SK-N-SH (cell line): ENCODE data around the gene HDAC7. TPM values are rescaled to one million over a fixed set of nuclear protein-coding genes. Genes with fewer than 3 reads are reported as not detected.

ENCODE experiments used
- CTCF ChIA-PET: fragments of 300-600, 350-600 bp; formaldehyde crosslinking; extraction: SDS; loops from one replicate; lab custom pipeline; 2021; lab: Yijun Ruan, JAX
- POLR2A ChIA-PET: fragments of 350-600 bp; sonication (Branson Sonifier 250); formaldehyde crosslinking; extraction: SDS; loops from one replicate; lab custom pipeline; 2020; ENCODE audit warnings: antibody characterized with exemption, inconsistent platforms; lab: Yijun Ruan, JAX
- DNase-seq: peaks from one replicate; pipeline ENCODE4 v3.0.0; 2012
- H2AFZ ChIP-seq: fragments of 200-600 bp; sonication (generic); 2 replicates; pipeline ENCODE4 v1.8.1; 2016; ENCODE audit warnings: antibody characterized with exemption, mild to moderate bottlenecking, low read depth
- H3F3A ChIP-seq: fragments of 200-600 bp; sonication (generic); replicated peaks from 2 replicates; pipeline ENCODE3; 2016; ENCODE audit warnings: antibody characterized with exemption, mild to moderate bottlenecking; ENCODE audit not compliant: insufficient read depth
- H3K27ac ChIP-seq, 2 experiments: fragments of 200-500 bp in 1 of 2; fragments of 200-600 bp in 1 of 2; sonication (Bioruptor generic) in 1 of 2; sonication (generic), shearing (Covaris generic) in 1 of 2; 2 replicates each; pipeline versions ENCODE4 v1.5.1 to v1.6.1; 2014 to 2016; ENCODE audit warnings: low read depth in 2 of 2, inconsistent platforms in 1 of 2, low read length in 1 of 2, mild to moderate bottlenecking in 1 of 2, mixed read lengths in 1 of 2
- H3K27me3 ChIP-seq: fragments of 200-600 bp; sonication (generic), shearing (Covaris generic); 2 replicates; pipeline ENCODE4 v1.6.1; 2016; ENCODE audit warnings: mixed run types; ENCODE audit not compliant: insufficient read depth
- H3K36me3 ChIP-seq, 2 experiments: fragments of 200-500 bp in 1 of 2; fragments of 200-600 bp in 1 of 2; sonication (Bioruptor generic) in 1 of 2; sonication (generic) in 1 of 2; replicated peaks in 1 of 2; 2 replicates each; pipeline versions ENCODE3 to v1.5.1; 2014 to 2016; ENCODE audit warnings: low read length in 1 of 2, mild to moderate bottlenecking in 1 of 2; ENCODE audit not compliant: insufficient read depth in 2 of 2, control insufficient read depth in 1 of 2
- H3K4me1 ChIP-seq, 2 experiments: fragments of 200-500 bp in 1 of 2; fragments of 200-600 bp in 1 of 2; sonication (Bioruptor generic) in 1 of 2; sonication (generic), shearing (Covaris generic) in 1 of 2; 2 replicates each; pipeline versions ENCODE4 v1.5.1 to v1.6.1; 2014 to 2016; ENCODE audit warnings: low read depth in 1 of 2, low read length in 1 of 2, mixed run types in 1 of 2; ENCODE audit not compliant: insufficient read depth in 2 of 2, control insufficient read depth in 1 of 2
- H3K4me2 ChIP-seq: fragments of 200-600 bp; sonication (generic), shearing (Covaris generic); 2 replicates; pipeline ENCODE4 v1.6.1; 2017; ENCODE audit warnings: mixed run types
- H3K4me3 ChIP-seq, 2 experiments: fragments of 200-500 bp in 1 of 2; fragments of 200-600 bp in 1 of 2; sonication (Bioruptor generic) in 1 of 2; sonication (generic), shearing (Covaris generic) in 1 of 2; 2 replicates each; pipeline versions ENCODE4 v1.5.1 to v1.8.1; 2014 to 2016; ENCODE audit warnings: low read depth in 2 of 2, inconsistent platforms in 1 of 2, low read length in 1 of 2, mild to moderate bottlenecking in 1 of 2, mixed read lengths in 1 of 2, moderate library complexity in 1 of 2
- H3K79me2 ChIP-seq: fragments of 200-600 bp; sonication (generic); 2 replicates; pipeline ENCODE4 v1.8.1; 2017; ENCODE audit warnings: mild to moderate bottlenecking; ENCODE audit not compliant: insufficient read depth
- H3K9ac ChIP-seq: fragments of 200-600 bp; sonication (generic); 2 replicates; pipeline ENCODE4 v1.6.1; 2017; ENCODE audit warnings: mixed run types
- H3K9me2 ChIP-seq: fragments of 200-600 bp; sonication (generic); 2 replicates; pipeline ENCODE4 v1.6.1; 2017; ENCODE audit warnings: mixed run types
- H3K9me3 ChIP-seq: fragments of 200-600 bp; sonication (generic); 2 replicates; pipeline ENCODE4 v1.6.1; 2017; ENCODE audit warnings: mixed run types, mild to moderate bottlenecking, moderate library complexity
- H4K20me1 ChIP-seq: fragments of 200-600 bp; sonication (generic); 2 replicates; pipeline ENCODE4 v1.6.1; 2017; ENCODE audit warnings: mild to moderate bottlenecking, mixed run types; ENCODE audit not compliant: insufficient read depth
- ELF1 ChIP-seq: IDR thresholded peaks from 2 replicates; pipeline ENCODE4 v1.4.0; 2012
- EP300 ChIP-seq, 2 experiments: IDR thresholded peaks; 2 replicates each; pipeline versions ENCODE4 v1.4.0 to v1.6.1; 2012; ENCODE audit warnings: borderline replicate concordance in 1 of 2, low read depth in 1 of 2, low read length in 1 of 2
- EZH2phosphoT487 ChIP-seq: fragments of 200-600 bp; sonication (generic); IDR thresholded peaks from 2 replicates; pipeline ENCODE4 v1.6.1; 2017; ENCODE audit warnings: low read depth, mixed run types, mild to moderate bottlenecking, antibody characterized with exemption, moderate library complexity, borderline replicate concordance
- GABPA ChIP-seq: IDR thresholded peaks from 2 replicates; pipeline ENCODE4 v1.4.0; 2012; ENCODE audit warnings: low read depth, mild to moderate bottlenecking
- GATA2 ChIP-seq: sonication (generic); formaldehyde crosslinking; IDR thresholded peaks from 2 replicates; pipeline ENCODE4 v1.5.0; 2020; ENCODE audit warnings: mild to moderate bottlenecking, missing genetic modification reagents
- JUND ChIP-seq: IDR thresholded peaks from 2 replicates; pipeline ENCODE4 v1.4.0; 2012
- MEF2A ChIP-seq: IDR thresholded peaks from 2 replicates; pipeline ENCODE4 v1.4.0; 2012; ENCODE audit warnings: low read depth, borderline replicate concordance
- MXI1 ChIP-seq: IDR thresholded peaks from 2 replicates; pipeline ENCODE4 v1.6.1; 2012; ENCODE audit warnings: mild to moderate bottlenecking, low read depth, low read length, improper control_type of control experiment
- POLR2AphosphoS5 ChIP-seq: IDR thresholded peaks from 2 replicates; pipeline ENCODE4 v1.6.1; 2012; ENCODE audit warnings: low read depth, low read length
- RAD21 ChIP-seq: IDR thresholded peaks from 2 replicates; pipeline ENCODE4 v1.6.1; 2012; ENCODE audit warnings: mild to moderate bottlenecking, low read length
- SIN3A ChIP-seq: IDR thresholded peaks from 2 replicates; pipeline ENCODE4 v1.6.1; 2012; ENCODE audit warnings: low read depth, mild to moderate bottlenecking, low read length, moderate library complexity, borderline replicate concordance
- TCF12 ChIP-seq: IDR thresholded peaks from 2 replicates; pipeline ENCODE4 v1.4.0; 2012
- WGBS: methylation state at CpG from one replicate; pipeline ENCODE4 v1.1.6; 2017; ENCODE audit warnings: low lambda C conversion rate; 5-methylcytosine and 5-hydroxymethylcytosine counted together
- polyA plus RNA-seq, 3 experiments: library from polyadenylated mRNA; depleted of rRNA; stranded (reverse); fragments of >200 nt; gene quantifications; 2 replicates each; pipeline ENCODE4 v1.2.3, GENCODE V29; 2012
- TF ChIP-seq, protein P1 (sequence below): IDR thresholded peaks from 2 replicates; pipeline ENCODE4 v1.4.0; 2012; ENCODE audit warnings: low read depth, borderline replicate concordance
- TF ChIP-seq, protein P2 (sequence below): IDR thresholded peaks from 2 replicates; pipeline ENCODE4 v1.4.0; 2012; ENCODE audit warnings: low read depth
- TF ChIP-seq, protein P3 (sequence below): IDR thresholded peaks from 2 replicates; pipeline ENCODE4 v1.4.0; 2012; ENCODE audit warnings: low read depth, borderline replicate concordance
- TF ChIP-seq, protein P4 (sequence below): fragments of 150-350 bp; IDR thresholded peaks from 2 replicates; pipeline ENCODE4 v1.6.1; 2017; ENCODE audit warnings: antibody characterized with exemption, low read length, low read depth, borderline replicate concordance
- TF ChIP-seq, protein P5 (sequence below): IDR thresholded peaks from 2 replicates; pipeline ENCODE4 v1.6.1; 2012; ENCODE audit warnings: mild to moderate bottlenecking, low read depth, low read length, moderate library complexity

Gene HDAC7
- polyA plus RNA-seq, 1 of the 3 experiments (the other 2 are of a cell fraction): 51.0 TPM

DNA sequence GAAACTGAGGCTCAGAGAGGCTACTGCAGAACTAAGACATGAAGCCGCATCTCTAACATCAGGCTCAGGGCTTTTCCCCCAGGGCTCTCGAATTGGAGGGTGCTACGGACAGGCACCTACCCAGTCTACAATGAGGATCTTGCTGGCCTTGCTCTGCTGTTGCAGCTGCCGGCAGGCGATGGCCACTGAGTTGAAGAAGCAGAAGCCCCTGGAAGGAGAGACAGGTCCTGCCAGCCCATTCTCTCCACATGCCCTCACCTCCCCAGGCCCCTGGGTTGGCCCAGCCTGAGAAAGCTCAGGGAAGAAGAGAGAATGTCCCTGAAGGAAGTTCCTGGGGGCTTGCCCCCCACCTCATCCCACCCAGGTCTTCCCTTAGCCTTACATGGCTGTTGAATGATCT is 30.6 kb downstream of the HDAC7 start:
- Histone ChIP-seq H3K27me3 (no peaks in the 10 kb centered on the region), H3K36me3 (peaks cover 47 to 93% of the 10 kb centered on the region in 2 experiments), H3K4me1 (peaks cover 0 to 5% of the 10 kb centered on the region in 2 experiments; a peak in 1 of 4 replicates), H3K9me3 (no peaks in the 10 kb centered on the region), H3F3A (no peaks in the 10 kb centered on the region), H2AFZ (no peak overlapping the region), H4K20me1 (no peaks in the 10 kb centered on the region), H3K27ac (no peak overlapping the region; a peak in 1 of 4 replicates), H3K79me2 (no peaks in the 10 kb centered on the region), H3K9ac (no peak overlapping the region), H3K9me2 (no peaks in the 10 kb centered on the region), H3K4me2 (no peak overlapping the region)
- 100% methylated on average over 1 of the region's 5 CpGs for WGBS
- no peak for DNase-seq
- POLR2A ChIA-PET: interaction anchor here (1.0 kb wide), 1 partner anchor 53 kb away, joined by 3 read pairs; no protein-coding TSS in a partner anchor
- CTCF ChIA-PET: interaction anchor here (0.9 to 5.8 kb wide), 10 partner anchors 10 to 73 kb away, joined by 3 to 62 read pairs (median 10); partner anchors contain the start of genes RAPGEF3 and SLC48A1
- TF ChIP-seq, protein P1, sequence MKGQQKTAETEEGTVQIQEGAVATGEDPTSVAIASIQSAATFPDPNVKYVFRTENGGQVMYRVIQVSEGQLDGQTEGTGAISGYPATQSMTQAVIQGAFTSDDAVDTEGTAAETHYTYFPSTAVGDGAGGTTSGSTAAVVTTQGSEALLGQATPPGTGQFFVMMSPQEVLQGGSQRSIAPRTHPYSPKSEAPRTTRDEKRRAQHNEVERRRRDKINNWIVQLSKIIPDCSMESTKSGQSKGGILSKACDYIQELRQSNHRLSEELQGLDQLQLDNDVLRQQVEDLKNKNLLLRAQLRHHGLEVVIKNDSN: no peak
- no peak for TF ChIP-seq TCF12
- TF ChIP-seq, protein P2, sequence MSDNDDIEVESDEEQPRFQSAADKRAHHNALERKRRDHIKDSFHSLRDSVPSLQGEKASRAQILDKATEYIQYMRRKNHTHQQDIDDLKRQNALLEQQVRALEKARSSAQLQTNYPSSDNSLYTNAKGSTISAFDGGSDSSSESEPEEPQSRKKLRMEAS: no peak
- no peak for TF ChIP-seq GATA2
- TF ChIP-seq JUND: no peak
- TF ChIP-seq MXI1: no peak
- no peak for TF ChIP-seq MEF2A
- no peak for TF ChIP-seq GABPA
- TF ChIP-seq SIN3A: no peak
- TF ChIP-seq, all 33 proteins: peak for 0
- no peak overlapping the region for H3K4me3 ChIP-seq

DNA sequence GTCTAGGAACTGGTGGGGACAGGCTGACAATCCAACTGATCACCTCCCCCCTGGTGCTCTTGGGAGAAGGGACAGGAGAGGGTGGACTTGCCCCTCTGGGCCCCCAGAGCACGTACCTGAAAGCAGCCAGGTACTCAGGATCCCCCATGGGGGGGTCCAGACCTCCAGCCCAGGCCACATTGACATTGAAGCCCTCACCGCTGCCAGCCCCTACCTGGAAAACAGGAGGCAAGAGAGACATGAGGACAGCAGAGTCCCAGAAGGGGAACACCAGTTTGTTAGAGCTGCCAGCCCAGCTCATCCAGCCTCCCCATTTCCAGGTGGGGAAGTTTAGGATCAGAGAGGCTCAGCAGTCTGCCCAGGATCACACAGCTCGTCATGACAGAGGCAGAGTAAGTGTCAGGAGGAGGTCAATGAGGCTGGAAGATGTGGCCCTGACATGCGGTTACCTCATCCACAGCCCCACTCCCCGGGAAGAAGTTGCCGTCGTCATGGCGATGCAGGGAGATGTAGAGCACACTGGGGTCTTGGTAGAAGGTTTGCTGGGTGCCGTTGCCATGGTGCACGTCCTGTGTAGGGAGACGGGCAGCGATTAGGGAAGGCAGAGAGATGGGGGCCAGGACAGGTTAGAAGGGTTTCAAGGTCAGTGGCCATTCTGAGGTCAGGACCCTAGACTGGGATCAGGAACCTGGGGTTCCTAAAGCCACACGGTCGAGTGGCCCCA is 31.9 kb downstream of the HDAC7 start:
- peaks cover 0 to 5% of the 10 kb centered on the region in 2 experiments; a peak in 1 of 4 replicates for H3K4me1 ChIP-seq
- H3K79me2 ChIP-seq: no peaks in the 10 kb centered on the region
- peaks cover 3% of the 10 kb centered on the region for H3F3A ChIP-seq
- no peaks in the 10 kb centered on the region for H3K27me3 ChIP-seq
- peaks cover 41 to 92% of the 10 kb centered on the region in 2 experiments for H3K36me3 ChIP-seq
- H4K20me1 ChIP-seq: no peaks in the 10 kb centered on the region
- H3K9ac ChIP-seq: no peak overlapping the region
- no peak for TF ChIP-seq ELF1
- no peak for TF ChIP-seq EP300 (IDR thresholded peaks at IDR 0.05; ENCODE audit: borderline replicate concordance in 1 of 2, low read depth in 1 of 2, low read length in 1 of 2)
- TF ChIP-seq TCF12: no peak
- TF ChIP-seq SIN3A: no peak
- no peak for TF ChIP-seq JUND
- no peak for TF ChIP-seq MEF2A
- TF ChIP-seq, protein P3, sequence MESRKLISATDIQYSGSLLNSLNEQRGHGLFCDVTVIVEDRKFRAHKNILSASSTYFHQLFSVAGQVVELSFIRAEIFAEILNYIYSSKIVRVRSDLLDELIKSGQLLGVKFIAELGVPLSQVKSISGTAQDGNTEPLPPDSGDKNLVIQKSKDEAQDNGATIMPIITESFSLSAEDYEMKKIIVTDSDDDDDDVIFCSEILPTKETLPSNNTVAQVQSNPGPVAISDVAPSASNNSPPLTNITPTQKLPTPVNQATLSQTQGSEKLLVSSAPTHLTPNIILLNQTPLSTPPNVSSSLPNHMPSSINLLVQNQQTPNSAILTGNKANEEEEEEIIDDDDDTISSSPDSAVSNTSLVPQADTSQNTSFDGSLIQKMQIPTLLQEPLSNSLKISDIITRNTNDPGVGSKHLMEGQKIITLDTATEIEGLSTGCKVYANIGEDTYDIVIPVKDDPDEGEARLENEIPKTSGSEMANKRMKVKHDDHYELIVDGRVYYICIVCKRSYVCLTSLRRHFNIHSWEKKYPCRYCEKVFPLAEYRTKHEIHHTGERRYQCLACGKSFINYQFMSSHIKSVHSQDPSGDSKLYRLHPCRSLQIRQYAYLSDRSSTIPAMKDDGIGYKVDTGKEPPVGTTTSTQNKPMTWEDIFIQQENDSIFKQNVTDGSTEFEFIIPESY: no peak
- TF ChIP-seq, protein P4, sequence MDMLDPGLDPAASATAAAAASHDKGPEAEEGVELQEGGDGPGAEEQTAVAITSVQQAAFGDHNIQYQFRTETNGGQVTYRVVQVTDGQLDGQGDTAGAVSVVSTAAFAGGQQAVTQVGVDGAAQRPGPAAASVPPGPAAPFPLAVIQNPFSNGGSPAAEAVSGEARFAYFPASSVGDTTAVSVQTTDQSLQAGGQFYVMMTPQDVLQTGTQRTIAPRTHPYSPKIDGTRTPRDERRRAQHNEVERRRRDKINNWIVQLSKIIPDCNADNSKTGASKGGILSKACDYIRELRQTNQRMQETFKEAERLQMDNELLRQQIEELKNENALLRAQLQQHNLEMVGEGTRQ: no peak
- TF ChIP-seq, protein P5, sequence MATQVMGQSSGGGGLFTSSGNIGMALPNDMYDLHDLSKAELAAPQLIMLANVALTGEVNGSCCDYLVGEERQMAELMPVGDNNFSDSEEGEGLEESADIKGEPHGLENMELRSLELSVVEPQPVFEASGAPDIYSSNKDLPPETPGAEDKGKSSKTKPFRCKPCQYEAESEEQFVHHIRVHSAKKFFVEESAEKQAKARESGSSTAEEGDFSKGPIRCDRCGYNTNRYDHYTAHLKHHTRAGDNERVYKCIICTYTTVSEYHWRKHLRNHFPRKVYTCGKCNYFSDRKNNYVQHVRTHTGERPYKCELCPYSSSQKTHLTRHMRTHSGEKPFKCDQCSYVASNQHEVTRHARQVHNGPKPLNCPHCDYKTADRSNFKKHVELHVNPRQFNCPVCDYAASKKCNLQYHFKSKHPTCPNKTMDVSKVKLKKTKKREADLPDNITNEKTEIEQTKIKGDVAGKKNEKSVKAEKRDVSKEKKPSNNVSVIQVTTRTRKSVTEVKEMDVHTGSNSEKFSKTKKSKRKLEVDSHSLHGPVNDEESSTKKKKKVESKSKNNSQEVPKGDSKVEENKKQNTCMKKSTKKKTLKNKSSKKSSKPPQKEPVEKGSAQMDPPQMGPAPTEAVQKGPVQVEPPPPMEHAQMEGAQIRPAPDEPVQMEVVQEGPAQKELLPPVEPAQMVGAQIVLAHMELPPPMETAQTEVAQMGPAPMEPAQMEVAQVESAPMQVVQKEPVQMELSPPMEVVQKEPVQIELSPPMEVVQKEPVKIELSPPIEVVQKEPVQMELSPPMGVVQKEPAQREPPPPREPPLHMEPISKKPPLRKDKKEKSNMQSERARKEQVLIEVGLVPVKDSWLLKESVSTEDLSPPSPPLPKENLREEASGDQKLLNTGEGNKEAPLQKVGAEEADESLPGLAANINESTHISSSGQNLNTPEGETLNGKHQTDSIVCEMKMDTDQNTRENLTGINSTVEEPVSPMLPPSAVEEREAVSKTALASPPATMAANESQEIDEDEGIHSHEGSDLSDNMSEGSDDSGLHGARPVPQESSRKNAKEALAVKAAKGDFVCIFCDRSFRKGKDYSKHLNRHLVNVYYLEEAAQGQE: no peak
- no peak for TF ChIP-seq EZH2phosphoT487
- TF ChIP-seq RAD21: no peak
- TF ChIP-seq POLR2AphosphoS5: no peak
- H3K9me3 ChIP-seq: no peaks in the 10 kb centered on the region
- no peaks in the 10 kb centered on the region for H3K9me2 ChIP-seq
- POLR2A ChIA-PET: no interaction called here
- DNase-seq: no peak
- H3K4me3 ChIP-seq: no peak overlapping the region
- no peak overlapping the region for H2AFZ ChIP-seq
- no peak overlapping the region for H3K4me2 ChIP-seq
- CTCF ChIA-PET: interaction anchor here (1.0 to 22.9 kb wide), 8 partner anchors 10 to 72 kb away, joined by 3 to 458 read pairs (median 12); no protein-coding TSS in a partner anchor
- H3K27ac ChIP-seq: no peak overlapping the region
- WGBS: 86% methylated on average over 13 of the region's 14 CpGs
